WTC11 (cell line): Measurements from ENCODE around the gene GRIN2C. TPM values are rescaled to one million over a fixed set of nuclear protein-coding genes. Genes with fewer than 3 reads are reported as not detected.
A peak's percentile ranks its signal among the peaks of the same experiment; 100 is the strongest.

Experiments used
- ATAC-seq: fragments of 200-7000 bp; cut with Tn5 transposase; 2 replicates; pipeline ENCODE4 v1.10.0; 2021; ENCODE audit warnings: mild to moderate bottlenecking, moderate library complexity
- CTCF ChIA-PET: fragments of 300-600 bp; sonication (Branson Sonifier 250); formaldehyde crosslinking; loops from one replicate; lab custom pipeline; 2021; ENCODE audit warnings: antibody characterized with exemption; lab: Charles Lee
- POLR2A ChIA-PET: fragments of 350-600 bp; sonication (Branson Sonifier 250); formaldehyde crosslinking; loops from one replicate; lab custom pipeline; 2021; ENCODE audit warnings: antibody characterized with exemption; lab: Charles Lee
- DNase-seq: peaks from one replicate; pipeline ENCODE4 v3.0.0; 2021; ENCODE audit warnings: low spot score
- H3K27ac Mint-ChIP-seq: 2 replicates; pipeline ENCODE4 v1.8.0; 2021; ENCODE audit warnings: mixed read lengths
- H3K27me3 Mint-ChIP-seq: 2 replicates; pipeline ENCODE4 v1.8.0; 2021; ENCODE audit warnings: low read depth, mild to moderate bottlenecking, moderate library complexity, mixed read lengths
- H3K36me3 Mint-ChIP-seq: 2 replicates; pipeline ENCODE4 v1.8.0; 2021; ENCODE audit warnings: mixed read lengths
- H3K4me1 Mint-ChIP-seq: 2 replicates; pipeline ENCODE4 v1.8.0; 2022; ENCODE audit warnings: mixed read lengths
- H3K4me3 Mint-ChIP-seq: 2 replicates; pipeline ENCODE4 v1.8.0; 2021; ENCODE audit warnings: mild to moderate bottlenecking, moderate library complexity, mixed read lengths
- H3K9me3 Mint-ChIP-seq: 2 replicates; pipeline ENCODE4 v1.8.0; 2021; ENCODE audit warnings: mixed read lengths
- ELF4 ChIP-seq: sonication (generic); formaldehyde crosslinking; IDR thresholded peaks from 2 replicates; pipeline ENCODE4 v1.8.1; 2022; ENCODE audit warnings: low read depth, mild to moderate bottlenecking, moderate library complexity, missing genetic modification reagents
- GABPB1 ChIP-seq: sonication (generic); formaldehyde crosslinking; IDR thresholded peaks from 2 replicates; pipeline ENCODE4 v1.8.1; 2023; ENCODE audit warnings: mild to moderate bottlenecking, missing genetic modification reagents
- GRHL2 ChIP-seq: fragments of 250-450 bp; sonication (Bioruptor Pico); IDR thresholded peaks from 2 replicates; pipeline ENCODE4 v1.8.0; 2022; ENCODE audit warnings: mild to moderate bottlenecking, moderate library complexity; ENCODE audit not compliant: insufficient replicate concordance, severe bottlenecking
- GTF2I ChIP-seq: fragments of 250-450 bp; sonication (Bioruptor Pico); conservative IDR thresholded peaks from 2 replicates; pipeline ENCODE4 v1.4.0; 2021; ENCODE audit warnings: mild to moderate bottlenecking
- TCF7 ChIP-seq: sonication (generic); formaldehyde crosslinking; IDR thresholded peaks from 2 replicates; pipeline ENCODE4 v1.8.0; 2022; ENCODE audit warnings: mild to moderate bottlenecking, low read depth, missing genetic modification reagents, moderate library complexity
- ZNF416 ChIP-seq: fragments of 250-450 bp; sonication (Bioruptor Pico); IDR thresholded peaks from 2 replicates; pipeline ENCODE4 v1.9.0; 2021; ENCODE audit warnings: mild to moderate bottlenecking, inconsistent platforms
- total RNA-seq: library from RNA; stranded (reverse); gene quantifications from 3 replicates; pipeline ENCODE4 v1.2.3, GENCODE V29; 2021
- TF ChIP-seq, protein P1 (sequence below): sonication (generic); formaldehyde crosslinking; IDR thresholded peaks from 2 replicates; pipeline ENCODE4 v1.8.1; 2022; ENCODE audit warnings: low read depth, missing genetic modification reagents, borderline replicate concordance
- TF ChIP-seq, protein P2 (sequence below): sonication (generic); formaldehyde crosslinking; IDR thresholded peaks from 2 replicates; pipeline ENCODE4 v1.8.1; 2022; ENCODE audit warnings: mild to moderate bottlenecking, moderate library complexity, missing genetic modification reagents
- TF ChIP-seq, protein P3 (sequence below): sonication (generic); formaldehyde crosslinking; IDR thresholded peaks from 2 replicates; pipeline ENCODE4 v1.8.1; 2023; ENCODE audit warnings: mild to moderate bottlenecking, missing genetic modification reagents, moderate library complexity
- TF ChIP-seq, protein P4 (sequence below): sonication (generic); formaldehyde crosslinking; IDR thresholded peaks from 2 replicates; pipeline ENCODE4 v1.8.1; 2023; ENCODE audit warnings: mild to moderate bottlenecking, moderate library complexity, missing genetic modification reagents
- TF ChIP-seq, protein P5 (sequence below): sonication (generic); formaldehyde crosslinking; IDR thresholded peaks from 2 replicates; pipeline ENCODE4 v1.8.0; 2022; ENCODE audit warnings: mild to moderate bottlenecking, missing genetic modification reagents
- TF ChIP-seq, protein P6 (sequence below): sonication (generic); formaldehyde crosslinking; IDR thresholded peaks from 2 replicates; pipeline ENCODE4 v1.8.0; 2022; ENCODE audit warnings: mild to moderate bottlenecking, missing genetic modification reagents

Gene GRIN2C
- total RNA-seq, 1 experiment from 2014 or later = 0.31 TPM

DNA sequence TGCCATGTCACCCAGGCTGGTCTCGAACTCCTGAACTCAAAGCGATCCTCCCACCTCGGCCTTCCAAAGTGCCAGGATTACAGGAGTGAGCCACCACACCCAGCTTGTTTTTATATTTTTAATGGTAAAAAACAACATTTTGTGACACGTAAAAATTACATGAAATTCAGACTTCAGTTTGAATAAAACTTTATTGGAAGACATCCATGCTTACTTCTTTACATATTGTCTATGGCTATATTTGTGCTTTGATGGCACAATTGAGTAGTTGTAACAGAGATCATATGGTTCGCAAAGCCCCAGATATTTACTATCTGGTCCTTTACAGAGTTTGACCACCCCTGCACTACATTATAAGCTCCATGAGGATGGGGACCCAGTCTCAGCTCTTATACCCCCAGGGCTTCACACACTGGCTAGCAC, 14.9 kb upstream of the GRIN2C start:
- H3K27me3 Mint-ChIP-seq = peaks cover 8% of the 10 kb centered on the region
- H3K27ac Mint-ChIP-seq = no peak overlapping the region
- TF ChIP-seq ELF4 (CRISPR knock-in tag) = no peak
- TF ChIP-seq ZNF416 (CRISPR knock-in tag) = no peak
- no peak for TF ChIP-seq GABPB1 (CRISPR knock-in tag)
- TF ChIP-seq, protein P1, sequence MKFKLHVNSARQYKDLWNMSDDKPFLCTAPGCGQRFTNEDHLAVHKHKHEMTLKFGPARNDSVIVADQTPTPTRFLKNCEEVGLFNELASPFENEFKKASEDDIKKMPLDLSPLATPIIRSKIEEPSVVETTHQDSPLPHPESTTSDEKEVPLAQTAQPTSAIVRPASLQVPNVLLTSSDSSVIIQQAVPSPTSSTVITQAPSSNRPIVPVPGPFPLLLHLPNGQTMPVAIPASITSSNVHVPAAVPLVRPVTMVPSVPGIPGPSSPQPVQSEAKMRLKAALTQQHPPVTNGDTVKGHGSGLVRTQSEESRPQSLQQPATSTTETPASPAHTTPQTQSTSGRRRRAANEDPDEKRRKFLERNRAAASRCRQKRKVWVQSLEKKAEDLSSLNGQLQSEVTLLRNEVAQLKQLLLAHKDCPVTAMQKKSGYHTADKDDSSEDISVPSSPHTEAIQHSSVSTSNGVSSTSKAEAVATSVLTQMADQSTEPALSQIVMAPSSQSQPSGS = no peak
- TF ChIP-seq, protein P2, sequence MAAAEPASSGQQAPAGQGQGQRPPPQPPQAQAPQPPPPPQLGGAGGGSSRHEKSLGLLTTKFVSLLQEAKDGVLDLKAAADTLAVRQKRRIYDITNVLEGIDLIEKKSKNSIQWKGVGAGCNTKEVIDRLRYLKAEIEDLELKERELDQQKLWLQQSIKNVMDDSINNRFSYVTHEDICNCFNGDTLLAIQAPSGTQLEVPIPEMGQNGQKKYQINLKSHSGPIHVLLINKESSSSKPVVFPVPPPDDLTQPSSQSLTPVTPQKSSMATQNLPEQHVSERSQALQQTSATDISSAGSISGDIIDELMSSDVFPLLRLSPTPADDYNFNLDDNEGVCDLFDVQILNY (CRISPR knock-in tag) = no peak
- TF ChIP-seq, protein P3, sequence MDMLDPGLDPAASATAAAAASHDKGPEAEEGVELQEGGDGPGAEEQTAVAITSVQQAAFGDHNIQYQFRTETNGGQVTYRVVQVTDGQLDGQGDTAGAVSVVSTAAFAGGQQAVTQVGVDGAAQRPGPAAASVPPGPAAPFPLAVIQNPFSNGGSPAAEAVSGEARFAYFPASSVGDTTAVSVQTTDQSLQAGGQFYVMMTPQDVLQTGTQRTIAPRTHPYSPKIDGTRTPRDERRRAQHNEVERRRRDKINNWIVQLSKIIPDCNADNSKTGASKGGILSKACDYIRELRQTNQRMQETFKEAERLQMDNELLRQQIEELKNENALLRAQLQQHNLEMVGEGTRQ = no peak
- TF ChIP-seq, protein P4, sequence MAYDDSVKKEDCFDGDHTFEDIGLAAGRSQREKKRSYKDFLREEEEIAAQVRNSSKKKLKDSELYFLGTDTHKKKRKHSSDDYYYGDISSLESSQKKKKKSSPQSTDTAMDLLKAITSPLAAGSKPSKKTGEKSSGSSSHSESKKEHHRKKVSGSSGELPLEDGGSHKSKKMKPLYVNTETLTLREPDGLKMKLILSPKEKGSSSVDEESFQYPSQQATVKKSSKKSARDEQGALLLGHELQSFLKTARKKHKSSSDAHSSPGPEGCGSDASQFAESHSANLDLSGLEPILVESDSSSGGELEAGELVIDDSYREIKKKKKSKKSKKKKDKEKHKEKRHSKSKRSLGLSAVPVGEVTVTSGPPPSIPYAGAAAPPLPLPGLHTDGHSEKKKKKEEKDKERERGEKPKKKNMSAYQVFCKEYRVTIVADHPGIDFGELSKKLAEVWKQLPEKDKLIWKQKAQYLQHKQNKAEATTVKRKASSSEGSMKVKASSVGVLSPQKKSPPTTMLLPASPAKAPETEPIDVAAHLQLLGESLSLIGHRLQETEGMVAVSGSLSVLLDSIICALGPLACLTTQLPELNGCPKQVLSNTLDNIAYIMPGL = no peak
- TF ChIP-seq, all 79 proteins: peak for 0
- ChIA-PET CTCF (interaction anchor here (1.6 to 3.3 kb wide), 3 partner anchors 9 to 86 kb away, joined by 4 to 49 read pairs (median 33); no protein-coding TSS in a partner anchor), POLR2A (no interaction called here)
- H3K9me3 Mint-ChIP-seq = no peaks in the 10 kb centered on the region
- ATAC-seq = no peak
- DNase-seq = no peak
- peaks cover 22% of the 10 kb centered on the region for H3K4me1 Mint-ChIP-seq
- peaks cover 11% of the 10 kb centered on the region for H3K36me3 Mint-ChIP-seq
- no peak overlapping the region; the same call in 1 of the 2 replicates for H3K4me3 Mint-ChIP-seq

DNA sequence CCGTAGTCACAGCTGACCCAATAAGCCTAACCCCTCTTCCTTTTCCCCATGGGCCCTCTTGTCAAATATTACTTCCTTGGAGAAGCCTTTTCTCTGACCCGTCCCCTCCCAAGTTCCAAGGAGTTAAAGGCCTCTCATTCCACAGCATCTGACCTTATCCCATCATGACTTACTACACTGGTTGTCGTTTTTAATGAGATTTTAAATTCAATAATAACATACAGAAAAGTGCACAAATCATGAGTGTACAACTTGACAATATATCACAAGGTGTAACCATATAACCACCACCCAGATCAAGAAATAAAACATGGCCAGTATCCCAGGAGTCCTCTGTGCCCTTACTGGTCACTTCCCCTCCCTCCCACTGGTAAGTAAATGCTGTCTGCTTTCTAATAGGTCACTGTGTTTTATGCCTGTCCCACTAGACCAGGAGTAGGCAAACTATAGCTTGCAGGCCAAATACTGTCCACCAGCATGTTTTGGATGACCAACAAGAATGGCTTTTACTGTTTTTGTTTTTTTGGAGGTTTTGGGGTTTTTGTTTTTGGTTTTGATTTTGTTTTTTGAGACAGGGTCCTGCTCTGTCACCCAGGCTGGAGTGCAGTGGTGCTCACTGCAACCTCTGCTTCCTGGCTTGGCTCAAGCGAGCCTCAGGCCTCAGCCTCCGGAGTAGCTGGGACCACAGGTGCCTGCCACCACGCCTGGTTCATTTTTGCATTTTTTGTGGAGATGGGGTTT, 14.4 kb upstream of the GRIN2C start:
- peaks cover 8% of the 10 kb centered on the region for H3K27me3 Mint-ChIP-seq
- H3K4me3 Mint-ChIP-seq = peak overlapping the region; percentile 81

More for the DNA sequence above, 14.4 kb upstream of the GRIN2C start:
- ATAC-seq (no peak), DNase-seq (no peak)
- CTCF ChIA-PET = interaction anchor here (1.1 to 3.3 kb wide), 17 partner anchors 8 to 180 kb away, joined by 3 to 87 read pairs (median 7); partner anchors contain the start of genes GRIN2C, NAT9, OTOP2 and OTOP3
- Mint-ChIP-seq H3K27ac (peak overlapping the region; percentile 98), H3K9me3 (no peaks in the 10 kb centered on the region), H3K4me1 (peaks cover 22% of the 10 kb centered on the region), H3K36me3 (peaks cover 15% of the 10 kb centered on the region)
- POLR2A ChIA-PET = interaction anchor here (0.5 to 2.1 kb wide), 9 partner anchors 8 to 839 kb away, joined by 3 to 9 read pairs (median 4); partner anchors contain the start of genes HID1 and NAT9
- TF ChIP-seq, protein P5, sequence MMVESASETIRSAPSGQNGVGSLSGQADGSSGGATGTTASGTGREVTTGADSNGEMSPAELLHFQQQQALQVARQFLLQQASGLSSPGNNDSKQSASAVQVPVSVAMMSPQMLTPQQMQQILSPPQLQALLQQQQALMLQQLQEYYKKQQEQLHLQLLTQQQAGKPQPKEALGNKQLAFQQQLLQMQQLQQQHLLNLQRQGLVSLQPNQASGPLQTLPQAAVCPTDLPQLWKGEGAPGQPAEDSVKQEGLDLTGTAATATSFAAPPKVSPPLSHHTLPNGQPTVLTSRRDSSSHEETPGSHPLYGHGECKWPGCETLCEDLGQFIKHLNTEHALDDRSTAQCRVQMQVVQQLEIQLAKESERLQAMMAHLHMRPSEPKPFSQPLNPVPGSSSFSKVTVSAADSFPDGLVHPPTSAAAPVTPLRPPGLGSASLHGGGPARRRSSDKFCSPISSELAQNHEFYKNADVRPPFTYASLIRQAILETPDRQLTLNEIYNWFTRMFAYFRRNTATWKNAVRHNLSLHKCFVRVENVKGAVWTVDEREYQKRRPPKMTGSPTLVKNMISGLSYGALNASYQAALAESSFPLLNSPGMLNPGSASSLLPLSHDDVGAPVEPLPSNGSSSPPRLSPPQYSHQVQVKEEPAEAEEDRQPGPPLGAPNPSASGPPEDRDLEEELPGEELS (CRISPR knock-in tag) = no peak
- TF ChIP-seq TCF7 (CRISPR knock-in tag) (no peak), GRHL2 (no peak), GTF2I (CRISPR knock-in tag) (no peak)
- TF ChIP-seq, protein P6, sequence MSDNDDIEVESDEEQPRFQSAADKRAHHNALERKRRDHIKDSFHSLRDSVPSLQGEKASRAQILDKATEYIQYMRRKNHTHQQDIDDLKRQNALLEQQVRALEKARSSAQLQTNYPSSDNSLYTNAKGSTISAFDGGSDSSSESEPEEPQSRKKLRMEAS (CRISPR knock-in tag) = no peak
